A673 (cell line): ENCODE measurements around the gene MTX1.

ENCODE experiments used
- CTCF ChIP-seq: fragments of 300-800, 200-600 bp; sonication (generic); conservative IDR thresholded peaks from 2 replicates; pipeline ENCODE4 v1.5.1; 2017; ENCODE audit warnings: low read depth, mild to moderate bottlenecking, antibody characterized with exemption, low read length, moderate library complexity, mixed read lengths
- EZH2 ChIP-seq: fragments of 200-600 bp; sonication (generic); IDR thresholded peaks from 2 replicates; pipeline ENCODE4 v1.6.1; 2017; ENCODE audit warnings: borderline replicate concordance, low read depth, mild to moderate bottlenecking, mixed read lengths, antibody characterized with exemption, low read length; ENCODE audit not compliant: poor library complexity, severe bottlenecking

DNA sequence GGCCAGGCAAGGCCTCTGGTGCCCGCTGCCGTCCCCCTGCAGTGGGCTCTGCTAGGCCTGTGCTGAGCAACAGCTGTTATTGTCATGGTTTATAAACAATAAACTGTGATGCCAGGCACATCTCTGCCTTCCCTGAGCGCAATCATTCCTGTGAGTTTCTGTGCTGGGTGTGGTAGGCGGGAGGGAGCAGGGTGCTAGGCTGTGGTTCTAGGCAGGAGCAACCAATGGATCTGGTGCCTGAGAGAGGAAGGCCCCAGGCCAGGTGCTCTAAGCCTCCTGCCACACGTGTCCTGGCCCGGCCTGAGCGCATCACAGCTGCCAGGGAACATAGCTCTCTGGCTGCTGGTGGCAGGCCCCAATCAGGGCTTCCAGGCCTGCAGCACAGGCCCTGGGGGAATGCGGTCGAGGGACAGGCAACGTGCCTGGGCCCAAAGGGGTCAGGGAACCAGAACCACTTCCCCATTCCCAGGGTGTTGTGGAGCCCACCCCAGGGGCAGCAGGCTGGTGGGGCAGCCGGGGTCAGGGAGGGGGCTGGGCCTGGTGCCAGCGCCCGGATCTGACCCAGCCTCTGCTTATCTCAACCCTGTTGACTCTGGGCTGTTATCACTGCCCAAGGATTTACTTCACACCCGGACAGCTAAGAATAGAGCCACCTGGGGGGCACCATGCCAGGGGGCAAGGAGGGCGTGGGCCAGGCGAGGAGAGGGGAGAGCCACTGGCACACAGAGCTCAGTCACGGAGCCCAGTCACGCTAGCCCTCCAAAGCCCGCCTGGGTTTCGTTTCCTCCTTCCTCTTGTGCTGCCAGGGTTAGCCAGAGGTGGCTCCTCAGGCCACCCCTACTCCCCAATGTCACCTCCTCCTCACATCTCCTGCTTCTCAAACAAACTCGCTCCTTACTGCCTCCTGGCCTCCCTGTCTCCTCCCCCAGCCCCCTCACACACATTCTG lies 23.4 kb upstream of the MTX1 start:
- TF ChIP-seq EZH2, result no peak
- TF ChIP-seq CTCF, result no peak
